HL-60 (cell line): ENCODE data around the gene HERC2.

Experiments
- DNase-seq, 2 experiments: peaks; one replicate each; pipeline ENCODE4 v3.0.0-alpha.2; 2010 to 2020; ENCODE audit warnings: low read depth in 1 of 2, low spot score in 1 of 2
- H3K27ac ChIP-seq: fragments of 250-450 bp; sonication (Bioruptor Pico); replicated peaks from 2 replicates; pipeline ENCODE4 v1.5.1; 2020; ENCODE audit warnings: mild to moderate bottlenecking, moderate library complexity
- H3K27me3 ChIP-seq: fragments of 250-450 bp; sonication (Bioruptor Pico); 2 replicates; pipeline ENCODE4 v1.5.1; 2021; ENCODE audit warnings: mild to moderate bottlenecking, moderate library complexity; ENCODE audit not compliant: insufficient read depth, poor library complexity, severe bottlenecking
- H3K4me3 ChIP-seq: replicated peaks from 2 replicates; pipeline ENCODE4 v1.5.1; 2011; ENCODE audit warnings: mild to moderate bottlenecking, control low read depth, low read length; ENCODE audit not compliant: insufficient read depth
- GABPA ChIP-seq: IDR thresholded peaks from 2 replicates; pipeline ENCODE4 v1.6.1; 2012; ENCODE audit warnings: low read depth
- POLR2AphosphoS5 ChIP-seq: IDR thresholded peaks from 2 replicates; pipeline ENCODE4 v1.6.1; 2012; ENCODE audit warnings: low read depth
- SPI1 ChIP-seq: IDR thresholded peaks from 2 replicates; pipeline ENCODE4 v1.6.1; 2012; ENCODE audit warnings: low read depth, mild to moderate bottlenecking, borderline replicate concordance
- TF ChIP-seq, protein P1 (sequence below): IDR thresholded peaks from one replicate; pipeline ENCODE4 v1.5.1; 2011; ENCODE audit warnings: low read length, control low read depth, inconsistent platforms; ENCODE audit not compliant: insufficient read depth
- TF ChIP-seq, protein P2 (sequence below): IDR thresholded peaks from 2 replicates; pipeline ENCODE4 v1.6.1; 2012; ENCODE audit warnings: low read depth; ENCODE audit not compliant: insufficient replicate concordance

HERC2 gene

DNA sequence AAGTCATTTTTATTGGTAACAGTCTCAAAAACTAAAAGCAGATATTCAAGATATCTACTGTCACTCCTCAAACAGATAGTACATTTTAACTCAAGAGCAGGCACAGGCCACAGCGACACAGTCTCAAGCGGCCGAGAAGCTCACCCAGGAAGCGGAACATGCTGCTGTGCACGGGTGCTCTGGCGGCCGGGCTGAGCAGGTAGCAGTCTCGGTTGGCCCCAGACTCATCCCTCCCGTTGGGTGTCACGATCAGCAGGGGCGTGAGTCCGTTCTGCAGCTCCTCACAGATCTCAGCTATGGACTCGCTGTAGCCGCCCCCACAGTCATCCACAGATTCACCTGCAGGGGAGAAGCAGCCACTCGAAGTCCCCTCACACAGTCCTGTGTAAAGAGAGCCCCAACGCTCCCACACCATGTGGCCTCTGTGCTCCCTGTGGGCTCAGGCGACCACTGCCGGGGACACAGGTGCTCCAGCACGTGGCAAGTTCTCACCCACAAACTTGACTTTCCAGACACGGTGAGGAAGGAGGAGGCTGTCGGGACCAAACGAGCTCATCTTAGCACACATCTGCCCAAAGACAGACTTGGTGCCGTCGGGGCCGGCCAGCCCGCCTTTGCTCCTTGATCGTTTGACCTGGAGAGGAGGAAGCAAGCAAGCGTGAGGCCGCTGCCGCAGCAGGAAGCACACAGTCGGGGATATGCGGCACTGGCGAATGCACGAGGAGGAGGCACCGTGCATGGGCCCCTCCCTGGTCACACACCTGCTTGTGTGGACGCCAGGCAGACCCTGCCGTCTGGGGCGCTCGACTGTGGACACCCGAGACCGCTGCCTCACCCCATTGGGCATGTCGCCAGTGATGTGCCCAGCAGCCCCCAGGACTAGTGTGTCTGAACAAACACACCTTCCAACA lies 205.2 kb downstream of the HERC2 start:
- no peak for DNase-seq
- Histone ChIP-seq H3K27ac (no peak overlapping the region), H3K27me3 (no peaks in the 10 kb centered on the region), H3K4me3 (no peak overlapping the region)
- TF ChIP-seq GABPA, result no peak
- TF ChIP-seq SPI1, result no peak
- TF ChIP-seq, protein P1, sequence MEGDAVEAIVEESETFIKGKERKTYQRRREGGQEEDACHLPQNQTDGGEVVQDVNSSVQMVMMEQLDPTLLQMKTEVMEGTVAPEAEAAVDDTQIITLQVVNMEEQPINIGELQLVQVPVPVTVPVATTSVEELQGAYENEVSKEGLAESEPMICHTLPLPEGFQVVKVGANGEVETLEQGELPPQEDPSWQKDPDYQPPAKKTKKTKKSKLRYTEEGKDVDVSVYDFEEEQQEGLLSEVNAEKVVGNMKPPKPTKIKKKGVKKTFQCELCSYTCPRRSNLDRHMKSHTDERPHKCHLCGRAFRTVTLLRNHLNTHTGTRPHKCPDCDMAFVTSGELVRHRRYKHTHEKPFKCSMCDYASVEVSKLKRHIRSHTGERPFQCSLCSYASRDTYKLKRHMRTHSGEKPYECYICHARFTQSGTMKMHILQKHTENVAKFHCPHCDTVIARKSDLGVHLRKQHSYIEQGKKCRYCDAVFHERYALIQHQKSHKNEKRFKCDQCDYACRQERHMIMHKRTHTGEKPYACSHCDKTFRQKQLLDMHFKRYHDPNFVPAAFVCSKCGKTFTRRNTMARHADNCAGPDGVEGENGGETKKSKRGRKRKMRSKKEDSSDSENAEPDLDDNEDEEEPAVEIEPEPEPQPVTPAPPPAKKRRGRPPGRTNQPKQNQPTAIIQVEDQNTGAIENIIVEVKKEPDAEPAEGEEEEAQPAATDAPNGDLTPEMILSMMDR, result no peak
- no peak for TF ChIP-seq POLR2AphosphoS5
- TF ChIP-seq, protein P2, sequence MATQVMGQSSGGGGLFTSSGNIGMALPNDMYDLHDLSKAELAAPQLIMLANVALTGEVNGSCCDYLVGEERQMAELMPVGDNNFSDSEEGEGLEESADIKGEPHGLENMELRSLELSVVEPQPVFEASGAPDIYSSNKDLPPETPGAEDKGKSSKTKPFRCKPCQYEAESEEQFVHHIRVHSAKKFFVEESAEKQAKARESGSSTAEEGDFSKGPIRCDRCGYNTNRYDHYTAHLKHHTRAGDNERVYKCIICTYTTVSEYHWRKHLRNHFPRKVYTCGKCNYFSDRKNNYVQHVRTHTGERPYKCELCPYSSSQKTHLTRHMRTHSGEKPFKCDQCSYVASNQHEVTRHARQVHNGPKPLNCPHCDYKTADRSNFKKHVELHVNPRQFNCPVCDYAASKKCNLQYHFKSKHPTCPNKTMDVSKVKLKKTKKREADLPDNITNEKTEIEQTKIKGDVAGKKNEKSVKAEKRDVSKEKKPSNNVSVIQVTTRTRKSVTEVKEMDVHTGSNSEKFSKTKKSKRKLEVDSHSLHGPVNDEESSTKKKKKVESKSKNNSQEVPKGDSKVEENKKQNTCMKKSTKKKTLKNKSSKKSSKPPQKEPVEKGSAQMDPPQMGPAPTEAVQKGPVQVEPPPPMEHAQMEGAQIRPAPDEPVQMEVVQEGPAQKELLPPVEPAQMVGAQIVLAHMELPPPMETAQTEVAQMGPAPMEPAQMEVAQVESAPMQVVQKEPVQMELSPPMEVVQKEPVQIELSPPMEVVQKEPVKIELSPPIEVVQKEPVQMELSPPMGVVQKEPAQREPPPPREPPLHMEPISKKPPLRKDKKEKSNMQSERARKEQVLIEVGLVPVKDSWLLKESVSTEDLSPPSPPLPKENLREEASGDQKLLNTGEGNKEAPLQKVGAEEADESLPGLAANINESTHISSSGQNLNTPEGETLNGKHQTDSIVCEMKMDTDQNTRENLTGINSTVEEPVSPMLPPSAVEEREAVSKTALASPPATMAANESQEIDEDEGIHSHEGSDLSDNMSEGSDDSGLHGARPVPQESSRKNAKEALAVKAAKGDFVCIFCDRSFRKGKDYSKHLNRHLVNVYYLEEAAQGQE, result no peak

DNA sequence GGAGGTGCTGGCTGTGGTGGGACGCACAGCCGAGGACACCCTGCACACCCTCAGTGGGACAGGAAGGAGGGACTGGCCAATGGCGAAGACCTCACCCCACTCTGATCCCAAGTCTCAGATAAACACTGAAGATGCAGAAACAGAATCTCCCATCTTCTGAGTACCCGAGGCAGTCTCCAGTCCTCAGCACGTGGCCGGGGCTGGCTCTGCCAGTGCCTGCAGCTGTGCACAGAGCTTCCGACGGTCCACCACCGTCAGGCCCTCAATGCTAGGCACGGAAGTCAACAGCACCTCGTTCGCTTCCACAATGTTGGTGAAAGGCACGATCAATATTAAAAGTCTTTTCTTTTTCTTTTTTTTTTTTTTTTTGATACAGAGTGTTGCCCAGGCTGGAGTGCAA lies 206.1 kb downstream of the HERC2 start:
- DNase-seq, result no peak
- no peak overlapping the region for H3K27ac ChIP-seq
- TF ChIP-seq, protein P1, result no peak
- TF ChIP-seq GABPA, result no peak
- TF ChIP-seq, protein P2, result no peak
- TF ChIP-seq POLR2AphosphoS5, result no peak
- TF ChIP-seq SPI1, result no peak
- H3K27me3 ChIP-seq, result no peaks in the 10 kb centered on the region
- no peak overlapping the region for H3K4me3 ChIP-seq

DNA sequence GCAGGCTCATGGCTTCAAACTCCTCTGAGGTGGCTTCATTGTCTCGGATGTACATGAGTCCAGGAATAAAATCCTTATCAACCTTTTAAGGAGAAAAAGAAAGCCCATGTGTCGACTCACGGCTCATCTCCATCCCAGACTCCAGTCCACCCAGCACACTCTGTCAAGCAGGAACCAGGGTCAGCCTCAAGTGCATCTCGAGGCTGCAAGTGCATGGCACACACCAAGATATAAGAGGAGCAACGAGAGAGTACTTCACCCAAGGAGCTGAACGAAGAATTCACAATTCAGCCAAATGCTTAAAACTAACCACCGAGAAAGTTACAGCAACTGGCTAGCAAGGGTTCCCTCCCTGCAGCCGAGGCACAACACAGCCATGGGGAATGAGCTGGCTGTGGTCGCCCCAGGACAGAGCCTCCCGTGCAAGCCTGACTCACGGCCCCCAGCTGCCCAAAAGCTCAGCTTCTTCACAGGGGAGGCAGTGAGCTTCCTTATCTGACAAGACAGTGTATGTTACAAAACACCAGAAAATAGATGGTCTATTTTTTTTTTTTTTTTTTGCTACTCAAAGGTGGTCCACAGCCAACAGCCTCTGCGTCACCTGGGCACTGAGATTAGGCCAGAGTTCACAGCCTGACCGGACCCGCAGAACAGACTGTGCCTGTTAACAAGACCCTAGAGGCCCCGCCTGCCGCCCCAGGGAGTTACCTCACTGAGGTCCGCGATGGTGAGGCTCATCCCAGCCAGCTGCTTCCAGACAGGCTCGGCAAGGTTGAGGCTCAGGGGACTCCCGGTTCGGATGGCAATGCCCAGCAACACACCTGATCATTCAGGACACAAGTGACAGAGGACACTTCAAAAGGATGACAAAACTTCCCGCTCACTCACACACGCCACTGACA lies 207.0 kb downstream of the HERC2 start:
- no peak for DNase-seq
- Histone ChIP-seq H3K4me3 (no peak overlapping the region), H3K27ac (no peak overlapping the region)

More for the DNA sequence above, 207.0 kb downstream of the HERC2 start:
- TF ChIP-seq, protein P2, result no peak
- TF ChIP-seq SPI1, result no peak
- TF ChIP-seq, protein P1, result no peak
- no peak for TF ChIP-seq POLR2AphosphoS5
- TF ChIP-seq GABPA, result no peak
- no peaks in the 10 kb centered on the region for H3K27me3 ChIP-seq
